ENCODE measurements around the gene SREBF2.
A peak's percentile ranks its signal among the peaks of the same experiment; 100 is the strongest.

SREBF2 gene

DNA sequence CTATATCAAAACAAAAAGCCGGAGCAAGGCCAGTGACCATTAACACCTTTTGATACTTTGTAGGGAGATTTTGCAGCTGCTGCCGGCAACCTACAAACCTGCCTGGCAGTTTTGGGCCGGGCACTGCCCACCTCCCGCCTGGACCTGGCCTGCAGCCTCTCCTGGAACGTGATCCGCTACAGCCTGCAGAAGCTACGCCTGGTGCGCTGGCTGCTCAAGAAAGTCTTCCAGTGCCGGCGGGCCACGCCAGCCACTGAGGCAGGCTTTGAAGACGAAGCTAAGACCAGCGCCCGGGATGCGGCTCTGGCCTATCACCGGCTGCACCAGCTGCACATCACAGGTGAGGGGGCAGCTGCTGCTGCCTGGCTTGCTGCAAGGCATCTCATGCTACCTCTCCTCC lies 47.7 kb downstream of the SREBF2 start:
- DNase-seq, result no peak

DNA sequence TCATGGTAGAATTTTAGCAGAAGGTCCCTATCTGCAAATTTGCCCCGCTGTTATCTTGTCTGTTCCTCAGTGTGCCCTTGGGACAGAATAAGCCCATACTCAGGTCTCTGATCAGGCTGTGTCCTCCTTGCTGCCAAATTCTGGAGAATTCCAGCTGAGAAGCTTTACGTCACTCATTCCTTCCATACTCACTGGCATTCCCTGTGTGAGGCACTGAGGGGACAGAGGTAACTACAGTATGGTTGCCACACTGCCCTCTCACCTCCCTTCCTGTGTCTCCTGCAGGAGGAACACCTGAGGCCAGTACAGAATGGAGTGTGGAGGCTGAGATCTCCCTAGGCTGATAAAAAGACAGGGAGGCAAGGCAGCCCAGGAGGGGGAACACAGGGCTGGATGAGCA lies 50.5 kb downstream of the SREBF2 start:
- no peak for DNase-seq

DNA sequence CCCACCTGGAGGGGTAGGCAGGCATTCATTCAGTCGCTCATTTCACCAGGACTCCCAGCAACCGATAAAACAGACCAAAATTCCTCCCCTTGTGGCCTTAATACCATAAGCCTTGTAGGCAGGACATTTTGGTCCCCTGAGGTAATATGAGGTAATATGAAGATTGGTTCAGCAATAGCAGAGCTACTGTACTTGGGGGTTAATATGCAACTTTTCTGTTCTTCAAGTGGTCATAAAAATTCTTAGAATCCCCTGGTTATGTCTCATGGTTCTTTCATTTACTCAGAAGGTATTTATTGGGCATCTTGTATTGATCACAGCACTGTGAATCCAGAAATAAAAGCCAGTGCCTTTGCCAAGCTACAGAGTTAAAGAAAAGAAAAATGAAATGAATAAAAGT lies 52.2 kb downstream of the SREBF2 start:
- no peak for DNase-seq

DNA sequence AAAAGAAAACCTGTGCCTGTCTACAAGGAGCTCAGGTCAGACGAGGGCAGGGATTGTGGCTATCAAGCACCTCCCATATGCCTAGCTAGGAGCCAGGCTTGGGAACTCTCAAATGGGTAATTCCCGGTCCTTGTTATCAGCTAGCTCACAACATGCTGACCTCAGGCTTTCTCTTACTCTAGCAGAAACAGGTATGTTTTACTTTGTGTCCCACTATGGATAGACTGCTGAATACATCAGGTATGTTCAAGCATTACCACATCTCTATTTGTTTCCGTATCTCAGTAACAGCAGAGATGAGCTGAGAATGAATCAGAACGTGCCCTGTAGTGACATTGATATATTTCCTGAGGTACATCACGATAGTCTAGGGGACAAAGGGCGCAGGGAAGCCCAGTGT lies 52.6 kb downstream of the SREBF2 start:
- DNase-seq, result no peak

DNA sequence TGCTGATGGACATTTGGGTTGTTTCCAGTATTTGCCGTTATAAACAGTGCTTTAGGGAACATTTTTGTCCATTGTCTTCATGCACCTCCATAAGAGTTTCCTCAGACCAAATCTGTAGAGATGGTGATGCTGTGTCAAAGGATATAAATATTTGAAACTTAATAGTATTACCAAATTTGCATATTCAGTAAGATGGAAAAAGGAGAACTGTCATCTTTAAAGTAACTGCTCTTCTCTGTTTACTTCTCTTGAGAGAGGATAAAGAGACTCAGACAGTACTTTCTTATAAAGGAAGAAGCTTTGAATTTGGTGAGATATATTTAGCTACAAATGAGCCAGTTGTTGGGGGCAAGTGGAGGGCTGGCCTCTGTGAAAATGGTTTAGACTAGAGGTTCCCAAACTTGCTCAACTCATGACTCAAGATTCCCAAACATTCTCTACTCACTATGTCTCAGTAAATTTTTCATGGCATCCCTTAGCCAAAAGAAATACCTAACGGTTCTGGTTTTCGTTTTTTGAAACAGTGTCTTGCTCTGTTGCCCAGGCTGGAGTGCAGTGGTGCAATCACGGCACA lies 55.8 kb downstream of the SREBF2 start:
- DNase-seq, result no peak

DNA sequence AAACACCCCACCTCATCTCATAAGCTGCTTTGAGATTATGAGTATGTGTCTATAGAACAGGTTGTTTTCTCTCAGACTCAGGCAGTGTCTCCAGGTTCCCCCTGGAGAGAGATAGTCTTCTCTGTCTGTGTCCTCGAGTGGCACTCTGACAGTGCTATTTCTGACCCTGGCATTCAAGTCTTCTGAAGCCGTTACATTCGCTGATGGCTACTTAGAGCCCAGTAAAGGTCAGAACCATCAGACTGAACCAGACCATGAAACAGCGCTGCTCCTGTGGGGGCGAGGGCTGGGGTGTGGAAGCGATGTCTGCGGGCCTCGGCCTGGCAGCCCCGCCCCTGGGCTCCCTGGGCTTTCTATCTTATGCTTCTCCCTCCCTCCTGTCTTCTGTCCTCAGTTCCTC lies 58.5 kb downstream of the SREBF2 start:
- DNase-seq, result no peak

DNA sequence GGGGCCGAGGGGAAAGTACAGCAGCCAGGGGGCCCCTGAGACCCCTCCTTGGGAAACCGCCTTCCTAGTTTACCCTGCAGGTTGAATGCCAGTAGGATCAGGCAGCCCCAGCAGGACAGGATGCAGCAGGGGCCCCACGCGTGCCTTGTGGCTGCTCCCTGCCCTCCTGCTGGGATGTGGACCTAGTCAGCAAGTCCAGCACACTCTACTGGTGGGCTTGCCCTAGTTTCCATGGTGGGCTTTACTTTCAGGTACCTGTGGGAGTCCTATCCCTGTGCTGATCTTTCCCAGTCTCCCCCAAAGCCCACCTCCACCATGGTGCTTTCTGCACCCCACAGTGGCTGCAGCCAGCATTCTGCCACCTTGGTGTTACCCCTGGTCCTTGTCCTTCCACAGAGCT lies 59.8 kb downstream of the SREBF2 start:
- no peak for DNase-seq

DNA sequence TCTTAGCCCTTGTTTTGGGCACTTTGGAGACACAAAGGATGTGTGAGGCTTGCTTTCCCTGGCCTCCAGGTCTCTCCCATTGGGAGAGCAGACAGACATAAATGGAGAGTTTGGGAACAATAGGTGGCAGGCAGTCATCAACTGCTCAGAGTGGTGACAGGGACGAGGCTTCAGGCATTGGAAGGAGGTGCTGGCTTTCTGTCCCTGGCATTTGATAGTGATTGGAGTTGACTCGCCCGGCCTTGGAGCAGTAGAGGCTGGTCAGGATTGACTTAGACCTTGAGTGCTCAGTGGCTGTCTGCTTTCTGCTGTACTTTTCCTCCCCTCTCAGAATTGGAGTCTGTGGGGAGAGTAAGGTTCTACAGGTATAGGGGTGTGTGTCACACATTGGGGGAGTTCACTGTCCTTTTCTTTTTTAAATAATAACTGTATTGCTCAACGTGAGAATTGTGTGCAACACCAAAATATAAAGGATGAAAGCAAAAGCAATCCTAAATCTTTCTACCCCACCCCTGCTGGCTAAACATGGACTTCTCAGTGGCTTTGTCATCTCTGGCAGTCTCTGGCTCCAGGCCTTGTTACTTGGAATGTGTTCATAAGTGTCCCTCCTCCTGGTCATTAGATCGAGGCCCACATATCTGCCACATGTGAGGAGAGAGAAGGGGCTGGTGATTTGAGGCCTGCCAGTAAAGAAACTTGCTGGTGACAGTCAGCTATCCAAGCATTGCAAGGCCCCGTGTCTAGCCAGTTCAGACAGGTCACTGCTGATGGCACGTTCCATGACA lies 60.9 kb downstream of the SREBF2 start:
- no peak for DNase-seq

DNA sequence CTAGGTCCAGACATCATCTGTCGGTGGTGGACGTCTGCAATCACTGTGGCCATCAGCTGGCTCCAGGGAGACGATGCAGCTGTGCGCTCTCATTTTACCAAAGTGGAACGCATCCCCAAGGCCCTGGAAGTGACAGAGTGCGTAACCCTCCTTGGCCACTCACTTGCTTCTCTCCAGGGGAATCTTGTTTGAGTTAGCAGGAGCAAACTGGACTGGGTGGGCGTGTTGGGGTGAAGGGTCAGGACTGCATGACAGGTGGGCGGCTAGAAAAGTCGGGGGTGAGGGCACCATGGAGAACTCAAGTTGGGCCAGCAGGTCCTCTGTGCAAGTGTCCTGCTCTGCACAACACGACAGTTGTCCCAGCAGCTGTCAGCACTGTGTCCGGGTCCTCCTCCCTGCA lies 65.7 kb downstream of the SREBF2 start:
- DNase-seq, result no peak

DNA sequence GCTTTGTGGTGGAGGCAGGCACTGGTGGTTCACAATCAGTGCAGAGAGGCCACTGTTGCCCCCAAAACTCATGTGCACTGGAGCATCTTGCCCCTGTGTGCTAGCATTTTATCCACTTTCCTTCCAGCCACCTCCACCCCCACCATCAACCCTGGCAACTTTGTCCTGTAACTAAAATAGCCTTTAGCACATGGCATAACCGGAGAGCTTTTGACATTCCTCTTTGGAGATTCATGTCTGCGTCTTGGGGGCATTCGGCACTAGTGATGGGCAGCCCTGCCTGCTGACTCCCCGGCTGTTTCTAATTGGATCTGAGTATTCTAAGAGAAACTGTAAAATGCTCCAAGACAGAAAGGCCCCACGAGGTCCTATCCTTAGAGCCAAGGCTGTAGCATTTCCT lies 66.2 kb downstream of the SREBF2 start:
- DNase-seq, result no peak

DNA sequence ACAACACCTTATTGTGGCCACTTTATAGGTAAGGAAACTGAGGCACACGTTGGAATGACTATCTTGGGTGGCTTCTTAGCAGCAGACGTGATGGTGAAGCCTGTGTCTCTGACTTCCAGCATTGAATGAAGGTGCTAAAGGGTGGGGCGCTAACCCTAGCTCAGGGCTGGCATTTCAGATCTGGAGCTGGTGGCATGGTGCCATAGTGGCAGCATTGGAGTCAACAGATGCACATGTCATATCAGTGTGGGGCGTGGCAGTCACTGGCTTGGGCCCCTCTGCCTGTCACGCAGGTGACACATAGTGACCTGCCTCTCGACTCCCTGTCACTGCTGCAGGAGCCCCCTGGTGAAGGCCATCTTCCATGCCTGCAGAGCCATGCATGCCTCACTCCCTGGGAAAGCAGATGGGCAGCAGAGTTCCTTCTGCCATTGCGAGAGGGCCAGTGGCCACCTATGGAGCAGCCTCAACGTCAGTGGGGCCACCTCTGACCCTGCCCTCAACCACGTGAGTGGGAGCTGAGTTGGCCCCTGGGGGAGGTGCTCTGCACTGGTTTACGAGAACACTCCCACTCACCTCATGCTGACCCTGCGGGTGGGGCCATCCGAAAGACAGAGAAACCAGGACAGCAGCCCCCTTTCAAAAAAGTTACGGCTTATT lies 67.2 kb downstream of the SREBF2 start:
- no peak for DNase-seq

DNA sequence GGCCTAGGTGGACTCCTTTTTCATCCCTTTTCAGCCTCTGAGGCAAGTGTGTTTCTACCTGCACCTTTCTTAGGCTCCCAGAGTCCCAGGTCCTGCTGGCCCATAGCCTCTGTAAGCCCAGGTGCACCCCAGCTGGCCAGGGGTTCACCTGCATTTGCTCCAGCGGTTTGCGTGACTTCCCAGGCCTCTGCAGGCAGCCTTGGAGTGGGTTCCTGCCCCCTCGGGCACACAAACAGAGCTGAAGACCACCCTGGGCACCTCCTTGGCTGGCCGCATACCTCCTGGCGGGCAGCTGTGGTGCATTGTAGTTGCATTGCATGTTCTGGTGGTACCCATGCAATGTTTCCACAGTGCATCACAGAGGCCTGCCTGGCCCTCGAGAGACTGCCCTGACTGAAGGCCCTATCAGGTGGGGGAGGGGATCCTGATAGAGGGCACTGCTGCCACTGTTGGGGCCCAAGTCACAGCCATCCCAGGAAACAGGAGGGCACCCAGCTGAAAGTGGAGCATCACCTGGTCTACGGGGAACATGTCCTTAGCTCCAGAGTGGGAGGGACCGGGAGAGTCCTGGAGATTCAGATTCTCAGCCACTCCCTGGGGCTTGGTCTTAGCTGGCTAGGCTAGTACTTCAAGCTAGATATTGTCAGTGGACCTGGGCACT lies 67.9 kb downstream of the SREBF2 start:
- DNase-seq, result no peak

DNA sequence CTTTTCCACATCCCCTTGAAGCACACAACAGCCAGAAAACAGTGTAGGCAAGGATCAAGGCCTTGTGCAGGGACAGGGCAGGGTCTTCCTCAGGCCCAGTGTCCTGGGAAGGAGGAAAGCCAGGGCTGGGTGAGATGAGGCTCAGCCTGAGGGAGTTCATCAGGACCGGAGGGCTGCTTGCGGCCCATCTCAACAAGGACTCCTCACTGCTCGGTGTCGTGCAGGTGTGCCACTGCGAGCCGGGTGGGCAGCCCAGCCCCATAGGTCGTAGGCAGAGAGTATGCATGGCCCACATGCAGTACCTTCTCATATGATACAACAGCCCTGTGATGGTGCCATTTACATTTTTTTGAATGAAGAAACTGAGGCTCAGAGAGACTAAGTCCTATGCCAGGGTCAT lies 69.1 kb downstream of the SREBF2 start:
- no peak for DNase-seq

DNA sequence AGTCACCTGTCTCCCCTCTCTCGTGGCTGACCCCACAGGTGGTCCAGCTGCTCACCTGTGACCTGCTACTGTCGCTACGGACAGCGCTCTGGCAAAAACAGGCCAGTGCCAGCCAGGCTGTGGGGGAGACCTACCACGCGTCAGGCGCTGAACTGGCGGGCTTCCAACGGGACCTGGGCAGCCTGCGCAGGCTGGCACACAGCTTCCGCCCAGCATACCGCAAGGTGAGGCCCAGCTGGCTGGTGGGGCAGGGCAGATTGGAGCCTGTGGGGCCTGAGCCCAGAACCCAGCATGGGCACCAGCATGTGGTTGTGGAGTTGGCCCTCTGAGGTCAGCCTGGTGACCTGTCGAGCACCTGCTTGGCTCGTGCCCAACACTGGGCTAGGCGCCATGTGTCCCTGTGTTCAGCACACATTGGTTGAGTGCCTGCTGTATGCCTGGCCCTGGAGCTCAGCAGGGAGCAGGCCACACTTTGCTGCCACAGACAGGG lies 70.1 kb downstream of the SREBF2 start:
- DNase-seq, result peak; percentile 31

DNA sequence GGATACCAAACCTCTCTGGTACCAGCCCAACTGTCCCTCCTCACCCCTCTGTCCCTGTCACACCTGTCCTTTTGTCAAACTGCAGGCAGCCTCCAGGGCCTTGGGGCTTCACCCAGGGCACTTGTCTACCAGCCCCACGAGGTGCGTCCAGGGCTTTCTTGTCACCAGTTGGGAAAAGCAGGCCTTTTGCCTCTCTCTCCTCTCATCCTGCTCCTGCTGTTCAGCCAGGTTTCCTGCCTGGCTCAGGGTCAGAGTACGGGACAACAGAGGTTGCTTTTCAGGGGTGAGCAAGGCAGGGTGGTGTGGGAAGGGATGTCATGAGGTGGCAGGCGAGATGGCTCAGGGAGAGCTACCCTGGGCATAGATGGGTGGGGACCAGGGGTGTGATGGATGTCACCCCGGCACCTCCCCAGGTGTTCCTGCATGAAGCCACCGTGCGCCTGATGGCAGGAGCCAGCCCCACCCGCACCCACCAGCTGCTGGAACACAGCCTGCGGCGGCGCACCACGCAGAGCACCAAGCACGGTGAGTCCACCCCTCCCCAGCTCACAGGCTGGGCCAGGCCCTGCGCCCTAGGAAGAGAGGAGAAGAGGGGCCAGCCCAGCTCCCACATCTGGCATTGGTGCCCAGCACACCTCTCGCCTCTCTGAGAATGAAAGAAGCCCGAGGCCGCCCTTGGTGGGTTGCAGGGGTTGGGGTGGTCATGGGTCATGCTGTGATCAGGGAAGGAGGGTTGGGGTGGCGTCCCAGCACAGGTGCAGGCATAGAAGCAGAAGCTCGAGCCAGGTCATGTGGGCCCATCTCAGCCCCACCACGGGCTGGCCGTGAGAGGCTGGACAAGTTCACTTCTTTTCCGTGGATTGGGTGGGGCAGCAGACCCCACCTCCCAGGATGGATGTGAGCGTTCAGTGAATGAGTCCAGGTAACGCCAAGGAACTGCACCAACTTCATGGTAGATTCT lies 71.8 kb downstream of the SREBF2 start:
- DNase-seq, result no peak

DNA sequence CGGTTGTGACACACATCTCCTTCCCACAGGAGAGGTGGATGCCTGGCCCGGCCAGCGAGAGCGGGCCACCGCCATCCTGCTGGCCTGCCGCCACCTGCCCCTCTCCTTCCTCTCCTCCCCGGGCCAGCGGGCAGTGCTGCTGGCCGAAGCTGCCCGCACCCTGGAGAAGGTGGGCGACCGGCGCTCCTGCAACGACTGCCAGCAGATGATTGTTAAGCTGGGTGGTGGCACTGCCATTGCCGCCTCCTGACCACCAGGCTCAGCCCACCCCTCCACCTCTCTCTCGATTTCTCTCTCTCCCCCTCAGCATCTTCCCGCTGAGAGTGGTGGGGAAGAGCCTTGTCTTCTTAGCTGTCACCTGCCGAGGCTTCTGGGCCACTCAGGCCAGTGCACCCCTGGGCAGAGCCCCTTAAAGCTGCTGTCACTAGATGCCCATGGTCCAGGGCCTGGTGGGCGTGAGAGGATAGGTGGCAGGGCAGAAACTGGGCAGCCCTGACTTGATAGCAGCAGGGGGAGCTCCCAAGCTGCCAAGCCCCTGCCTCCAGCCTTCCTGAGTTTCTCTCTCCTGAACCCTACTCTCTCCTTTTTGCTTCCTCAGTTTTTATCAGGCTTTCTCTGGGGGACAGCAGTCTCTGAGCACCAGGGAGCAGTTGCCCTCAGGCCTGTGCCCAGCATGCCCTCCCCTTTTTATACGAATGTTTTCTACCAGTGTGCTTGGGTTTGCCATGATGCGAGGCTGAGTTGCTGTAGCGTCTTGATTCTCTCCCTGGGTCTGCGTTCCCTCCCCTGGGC lies 72.7 kb downstream of the SREBF2 start:
- DNase-seq, result no peak

DNA sequence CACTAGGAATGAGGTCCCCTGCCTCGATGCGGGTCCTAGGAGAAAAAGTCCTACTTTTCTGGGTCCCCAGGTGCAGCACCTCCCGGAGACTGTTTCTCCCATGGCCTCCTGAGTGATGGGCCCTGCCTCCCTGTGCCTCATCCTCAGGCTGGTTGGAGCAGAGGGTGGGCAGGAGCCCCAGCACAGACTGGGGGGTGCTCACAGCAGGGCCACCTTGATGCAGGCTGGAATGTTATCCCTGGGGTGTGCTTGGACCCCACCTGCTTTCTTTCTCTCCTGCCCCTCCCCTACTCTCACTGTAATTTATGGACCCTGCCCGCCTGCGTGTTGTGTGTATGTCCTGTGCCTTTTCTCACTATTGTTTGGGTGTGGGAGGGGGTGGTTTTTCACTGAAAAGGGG lies 73.9 kb downstream of the SREBF2 start:
- no peak for DNase-seq

DNA sequence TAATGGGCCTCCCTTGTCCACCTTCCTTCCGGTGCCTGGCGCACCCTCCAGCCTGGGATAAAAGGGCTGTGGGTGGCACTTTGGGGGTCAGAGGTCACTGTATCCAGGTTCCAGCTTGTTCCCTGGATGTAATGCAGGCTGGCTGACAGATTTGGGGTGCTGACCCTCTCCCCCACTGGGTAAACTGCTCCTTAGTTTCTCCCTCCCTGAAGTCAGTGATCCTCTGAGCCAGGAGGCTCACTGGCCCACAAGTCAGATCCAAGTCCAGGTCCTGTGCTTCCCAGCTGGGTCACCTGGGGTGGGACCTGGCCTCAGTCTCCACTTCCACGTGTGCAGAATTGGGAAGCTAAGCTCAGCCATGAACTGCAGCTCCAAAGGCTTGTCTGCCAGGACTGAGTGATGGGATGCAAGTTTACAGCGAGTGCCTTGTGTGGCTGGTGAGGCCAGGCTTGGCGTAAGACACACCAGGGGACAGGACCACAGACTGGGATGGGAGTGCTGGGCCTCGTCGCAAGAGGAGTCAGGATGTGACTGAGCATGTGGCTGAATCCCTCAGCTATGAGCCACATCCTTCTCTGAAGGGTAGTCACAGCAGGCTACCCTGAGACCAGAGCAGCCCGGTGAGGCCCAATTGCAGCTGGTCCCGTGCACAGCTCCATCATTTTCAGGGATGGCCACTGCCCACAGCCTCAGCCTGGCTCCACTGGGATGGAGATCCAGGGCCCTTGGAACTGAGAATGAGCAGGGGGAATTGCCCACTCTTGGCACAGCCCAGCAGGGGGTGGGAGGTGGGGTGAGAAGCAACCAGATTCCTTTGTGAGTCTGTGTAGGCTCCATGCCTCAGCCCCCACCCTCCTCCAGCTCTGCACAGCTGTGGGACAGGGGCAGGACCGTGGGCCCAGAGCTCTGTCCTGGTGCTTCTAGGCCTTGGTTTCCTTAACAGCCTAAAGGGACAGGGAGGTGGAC lies 74.8 kb downstream of the SREBF2 start:
- no peak for DNase-seq

DNA sequence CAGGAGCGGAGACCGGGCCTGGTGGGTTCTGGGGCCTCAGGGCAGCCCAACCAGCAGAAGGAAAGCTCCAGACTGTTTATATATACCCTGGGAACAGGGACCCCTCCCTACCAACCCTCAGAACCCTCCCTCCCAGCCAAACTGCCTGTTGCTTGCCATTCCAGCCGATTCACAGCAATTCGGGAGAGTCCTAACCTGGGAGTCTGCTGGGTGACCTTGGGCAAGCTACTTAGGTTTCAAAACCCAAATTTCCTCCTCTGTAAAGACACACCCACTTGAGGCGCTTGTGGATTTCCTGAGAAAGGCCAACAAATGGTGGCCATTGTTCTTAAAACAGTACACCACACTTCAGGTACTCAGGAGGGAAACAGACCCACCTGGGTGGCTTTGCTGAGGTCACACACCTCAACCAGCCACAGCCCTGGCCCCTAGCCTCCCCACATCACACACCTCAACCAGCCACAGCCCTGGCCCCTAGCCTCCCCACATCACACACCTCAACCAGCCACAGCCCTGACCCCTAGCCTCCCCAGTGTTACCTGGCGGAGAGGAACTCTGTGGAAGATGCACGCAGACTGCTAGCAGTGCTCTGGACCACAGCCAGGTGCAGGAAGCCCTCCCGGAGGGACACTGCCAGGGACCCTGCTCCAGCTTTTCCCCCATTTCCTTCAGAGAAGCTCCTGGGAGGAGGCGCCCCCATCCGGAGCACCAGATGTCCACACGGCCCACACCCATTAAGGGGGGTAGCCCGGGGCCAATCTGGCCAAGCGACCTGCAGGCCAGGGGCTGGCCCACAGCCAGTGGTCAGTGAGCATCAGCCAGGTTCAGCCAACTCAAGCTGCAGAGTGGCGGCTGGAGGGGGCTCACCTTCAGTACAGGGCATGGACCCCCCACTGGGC lies 75.8 kb downstream of the SREBF2 start:
- no peak for DNase-seq
